HG03139 (cell line): ENCODE measurements around the gene AUP1.
A peak's percentile ranks its signal among the peaks of the same experiment; 100 is the strongest.
"Not testable (repeated sequence)": the region's sequence is repeated elsewhere in the genome, so short reads cannot be mapped to it uniquely, and the experiment has no call there.

Experiments used
- ATAC-seq: cut with Tn5 transposase; IDR thresholded peaks from one replicate; pipeline ENCODE4 v1.9.1; 2021; ENCODE audit not compliant: unreplicated experiment

AUP1 gene

DNA sequence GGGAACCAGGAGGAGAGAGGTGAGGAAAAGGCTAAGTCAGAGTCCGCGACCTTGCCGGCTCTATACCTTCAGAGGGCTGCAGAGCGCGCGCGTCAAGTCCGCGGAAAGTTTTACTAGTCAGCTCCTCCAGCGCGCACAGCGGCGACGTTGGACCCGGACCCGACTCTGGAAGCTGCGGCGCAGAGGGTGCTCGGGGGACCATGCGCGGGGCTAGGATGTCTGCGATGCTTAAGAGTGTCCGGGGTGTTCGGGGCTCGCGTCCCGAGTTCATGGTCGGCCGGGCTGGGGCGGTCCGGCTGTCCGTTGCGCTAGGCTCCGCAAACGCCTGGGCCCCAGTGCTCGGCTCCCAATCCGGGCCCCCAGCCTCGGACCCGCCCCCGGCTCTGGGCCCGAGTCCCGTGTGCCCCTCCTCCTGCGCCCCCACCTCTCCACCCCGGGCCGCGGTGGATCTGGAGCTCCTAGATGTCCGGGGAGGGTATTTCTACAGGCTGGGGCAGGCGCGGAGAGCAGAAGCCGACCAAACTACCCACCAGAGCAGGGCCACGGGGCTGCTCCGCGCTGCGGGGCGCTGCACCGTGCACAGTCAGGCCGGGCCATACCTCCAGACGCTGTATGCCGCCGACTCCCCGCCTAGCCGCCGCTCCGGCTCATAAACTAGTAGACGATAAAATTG is 30.1 kb downstream of the AUP1 start, which contains the start of gene LBX2:
LBX2 (minus strand) TSS at position 337 of the 673 bp plus-strand sequence; CDS start at position 271, 66 bp downstream.
- no peak for ATAC-seq

GRCh38 chr2:74498500-74499266 is 30.8 kb downstream of the AUP1 start:
- ATAC-seq = no peak

DNA sequence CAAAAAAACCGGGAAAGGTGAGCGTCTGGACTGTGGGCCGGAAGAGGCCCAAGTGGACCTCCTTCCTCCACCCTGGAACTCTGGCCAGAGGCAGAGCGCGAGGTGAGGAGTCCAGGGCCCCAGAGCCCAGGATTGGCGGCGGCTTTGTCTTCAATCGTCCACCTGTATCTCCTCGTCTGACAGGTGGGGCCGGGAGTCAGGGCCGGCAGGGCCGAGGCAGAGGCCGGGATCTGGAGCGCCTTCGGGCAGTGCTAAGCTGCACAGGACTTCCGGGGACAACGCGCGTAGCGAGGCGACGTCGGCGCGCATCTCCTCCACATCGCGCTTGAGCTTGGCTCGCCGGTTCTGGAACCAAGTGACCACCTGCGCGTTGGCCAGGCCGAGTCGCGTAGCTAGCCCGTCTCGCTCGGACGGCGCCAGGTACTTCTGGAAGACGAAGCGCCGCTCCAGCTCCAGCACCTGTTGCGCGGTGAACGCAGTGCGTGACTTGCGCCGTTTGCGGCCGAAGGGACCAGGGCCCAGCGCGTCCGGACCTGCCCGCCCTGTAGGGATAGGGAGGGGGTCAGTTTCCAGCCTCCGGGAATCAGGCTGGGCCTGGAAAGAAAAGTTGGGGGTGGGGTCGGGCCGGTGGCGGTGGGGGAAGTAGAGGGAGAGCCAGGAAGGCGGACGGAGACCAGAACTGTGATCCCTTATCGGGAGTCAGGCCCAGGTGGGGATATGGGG is 31.6 kb downstream of the AUP1 start:
- no peak for ATAC-seq

GRCh38 chr2:74496997-74497776 is 32.3 kb downstream of the AUP1 start:
- ATAC-seq = no peak

- ATAC-seq = no peak
Measured at GRCh38 chr2:74495440-74495839, 34.1 kb downstream of the AUP1 start.

DNA sequence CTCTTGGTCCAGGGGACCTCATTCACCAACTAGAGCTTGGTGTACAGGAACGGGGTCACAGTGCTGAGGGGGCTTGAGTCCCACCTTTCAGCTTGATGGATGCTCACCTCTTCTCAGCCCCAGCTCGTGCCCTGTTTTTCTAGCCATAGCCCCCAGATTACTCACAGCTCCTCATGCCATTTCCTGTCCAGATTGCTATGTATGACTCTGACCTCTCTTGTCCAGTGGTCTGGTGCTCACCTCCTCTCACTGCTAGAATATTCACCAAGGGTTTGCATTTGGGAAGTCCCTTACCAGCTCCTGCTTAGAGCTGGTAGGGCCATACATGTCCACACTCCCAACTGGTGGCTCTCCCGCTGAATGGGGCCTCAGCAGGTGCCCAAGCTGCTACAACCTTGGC is 36.0 kb downstream of the AUP1 start:
- no peak for ATAC-seq

DNA sequence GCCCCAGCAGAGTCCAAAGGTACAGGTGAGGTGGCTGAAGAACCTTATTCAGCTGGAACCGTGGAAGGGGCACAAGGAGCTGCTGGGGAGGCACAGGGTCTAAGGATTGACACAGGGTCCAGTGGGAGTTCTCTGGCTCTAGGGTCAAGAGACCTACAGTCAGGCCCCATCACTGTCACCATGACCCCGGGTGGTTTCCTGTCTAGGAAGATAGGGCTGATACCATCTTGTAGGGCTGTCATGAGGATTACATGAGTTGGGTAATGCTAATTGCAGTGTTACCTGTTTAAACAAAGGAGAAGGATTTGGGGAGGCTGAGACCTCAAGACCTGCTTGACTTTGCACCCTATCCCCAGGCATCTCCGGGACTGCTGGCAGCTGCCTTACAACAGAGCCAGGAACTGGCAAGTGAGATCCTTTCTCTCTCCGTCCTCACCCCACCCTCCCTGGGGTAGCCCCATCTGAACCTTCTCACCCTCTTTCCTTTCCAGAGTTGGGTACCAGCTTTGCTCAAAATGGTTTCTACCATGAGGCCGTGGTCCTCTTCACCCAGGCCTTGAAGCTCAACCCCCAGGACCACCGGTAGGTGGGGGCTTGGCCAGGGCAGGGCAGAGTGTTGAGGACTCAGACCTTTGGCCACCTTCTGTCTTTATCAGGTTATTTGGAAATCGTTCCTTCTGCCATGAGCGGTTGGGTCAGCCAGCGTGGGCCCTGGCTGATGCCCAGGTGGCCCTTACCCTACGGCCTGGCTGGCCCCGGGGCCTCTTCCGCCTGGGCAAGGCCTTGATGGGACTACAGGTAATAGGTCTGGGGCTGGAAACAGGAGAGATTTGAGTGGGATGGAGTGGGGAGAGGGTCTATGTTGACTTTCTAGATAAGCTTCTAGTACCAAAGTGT is 37.6 kb downstream of the AUP1 start:
- no peak for ATAC-seq

DNA sequence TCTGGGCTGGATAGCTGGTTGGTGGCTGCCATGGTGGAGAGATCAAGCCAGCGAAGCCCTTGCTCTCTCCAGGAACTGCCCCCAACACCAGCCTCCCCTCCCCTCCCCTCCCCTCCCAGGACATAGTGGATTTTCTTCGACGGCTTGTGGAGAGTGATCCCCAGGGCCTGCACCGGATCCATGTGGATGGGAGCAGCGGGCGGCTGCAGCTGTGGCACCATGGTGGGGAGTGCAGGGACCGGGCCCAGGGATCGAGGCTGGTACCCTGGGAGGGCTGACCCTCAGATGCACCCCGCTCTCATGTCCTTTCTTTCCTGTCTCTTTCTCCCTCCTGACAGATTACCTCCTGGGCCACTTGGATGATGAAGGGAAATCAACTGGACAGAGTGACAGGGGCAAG is 39.6 kb downstream of the AUP1 start:
- ATAC-seq = no peak

GRCh38 chr2:74488643-74489481 is 40.6 kb downstream of the AUP1 start:
- no peak for ATAC-seq

DNA sequence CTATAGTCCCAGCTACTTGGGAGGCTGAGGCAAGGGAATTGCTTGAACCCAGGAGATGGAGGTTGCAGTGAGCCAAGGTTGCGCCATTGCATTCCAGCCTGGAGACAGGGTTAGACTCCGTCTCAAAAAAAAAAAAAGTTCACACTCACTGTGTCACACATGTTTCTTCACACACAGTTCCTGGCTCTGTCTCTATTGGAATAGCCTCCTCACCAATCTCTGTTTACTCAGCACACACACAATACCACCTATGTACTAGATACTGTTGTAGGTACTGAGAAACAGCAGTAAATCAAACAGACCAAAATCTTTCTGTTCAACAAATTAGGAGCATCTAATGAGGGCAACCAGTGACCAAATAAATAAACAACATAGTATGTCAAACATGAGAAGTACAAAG is 43.4 kb downstream of the AUP1 start:
- no peak for ATAC-seq

DNA sequence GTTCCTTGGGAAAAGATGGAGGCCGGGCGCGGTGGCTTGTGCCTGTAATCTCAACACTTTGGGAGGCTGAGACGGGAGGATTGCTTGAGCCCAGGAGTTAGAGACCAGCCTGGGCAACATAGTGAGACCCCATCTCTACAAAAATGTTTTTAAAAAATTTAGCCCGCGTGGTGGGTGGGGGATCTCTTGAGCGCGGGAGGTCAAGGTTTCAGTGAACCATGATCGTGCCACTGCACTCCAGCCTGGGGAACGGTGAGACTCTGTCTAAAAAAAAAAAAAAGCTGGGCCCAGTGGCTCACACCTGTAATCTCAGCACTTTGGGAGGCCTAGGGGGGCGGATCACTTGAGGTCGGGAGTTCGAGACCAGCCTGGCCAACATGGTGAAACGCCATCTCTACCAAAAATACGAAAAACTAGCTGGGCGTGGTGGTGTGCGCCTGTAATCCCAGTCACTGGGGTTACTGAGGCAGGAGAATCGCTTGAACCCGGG is 45.8 kb downstream of the AUP1 start:
- not testable (repeated sequence) for ATAC-seq

DNA sequence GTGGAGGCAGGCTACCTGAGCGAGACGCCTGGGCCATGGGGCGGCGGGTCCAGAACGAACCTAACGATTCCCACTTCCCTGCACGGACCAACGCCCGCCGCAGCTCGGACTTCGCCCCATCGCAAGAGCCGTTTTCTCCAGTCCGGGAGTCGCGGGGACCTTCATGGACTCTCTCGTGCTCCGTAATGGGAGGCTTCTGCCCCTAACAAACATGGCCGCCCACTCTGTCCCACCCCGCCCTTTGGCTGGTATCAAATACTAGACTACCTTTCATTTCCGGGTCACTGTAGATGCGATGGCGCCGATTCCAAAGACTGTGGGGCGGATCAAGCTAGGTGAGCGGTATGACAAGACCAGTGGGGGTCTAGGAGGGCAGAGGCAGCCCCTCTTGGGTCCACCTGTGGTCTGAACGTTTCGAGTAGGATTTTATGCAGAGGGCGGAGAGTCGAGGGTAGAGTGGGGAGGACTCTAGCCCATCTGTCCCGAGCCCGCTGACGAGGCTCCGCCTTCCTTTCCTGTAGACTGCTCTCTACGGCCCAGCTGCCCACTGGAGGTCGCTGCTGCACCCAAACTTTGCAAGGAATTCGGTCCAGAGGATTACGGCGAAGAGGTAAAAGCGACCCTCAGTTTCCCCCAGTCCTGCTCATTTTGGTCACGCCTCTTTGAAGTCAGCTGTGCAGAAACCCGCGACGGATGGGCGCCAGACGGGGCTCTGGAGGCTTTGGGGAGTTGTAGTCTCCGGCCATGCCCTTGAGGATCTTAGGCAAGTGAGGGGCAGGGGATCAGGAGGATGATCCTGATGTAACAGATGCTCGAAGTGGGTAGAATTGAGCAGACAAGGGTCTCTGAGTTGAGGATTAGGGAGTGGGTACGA is 46.5 kb downstream of the AUP1 start, which contains the start of the genes CCDC142 and TTC31:
CCDC142 (minus strand) TSS at position 198 of the 874 bp plus-strand sequence; CDS start at position 37, 161 bp downstream.
TTC31 (plus strand) TSS at position 281 of the 874 bp plus-strand sequence; CDS start at position 296, 15 bp downstream.
- ATAC-seq = peak; percentile 80

GRCh38 chr2:74481961-74482800 is 47.3 kb downstream of the AUP1 start:
- peak; percentile 34 for ATAC-seq

GRCh38 chr2:74481431-74481830 is 48.1 kb downstream of the AUP1 start:
- no peak for ATAC-seq
